Measurements from ENCODE around the gene NRXN3.

The NRXN3 gene

DNA sequence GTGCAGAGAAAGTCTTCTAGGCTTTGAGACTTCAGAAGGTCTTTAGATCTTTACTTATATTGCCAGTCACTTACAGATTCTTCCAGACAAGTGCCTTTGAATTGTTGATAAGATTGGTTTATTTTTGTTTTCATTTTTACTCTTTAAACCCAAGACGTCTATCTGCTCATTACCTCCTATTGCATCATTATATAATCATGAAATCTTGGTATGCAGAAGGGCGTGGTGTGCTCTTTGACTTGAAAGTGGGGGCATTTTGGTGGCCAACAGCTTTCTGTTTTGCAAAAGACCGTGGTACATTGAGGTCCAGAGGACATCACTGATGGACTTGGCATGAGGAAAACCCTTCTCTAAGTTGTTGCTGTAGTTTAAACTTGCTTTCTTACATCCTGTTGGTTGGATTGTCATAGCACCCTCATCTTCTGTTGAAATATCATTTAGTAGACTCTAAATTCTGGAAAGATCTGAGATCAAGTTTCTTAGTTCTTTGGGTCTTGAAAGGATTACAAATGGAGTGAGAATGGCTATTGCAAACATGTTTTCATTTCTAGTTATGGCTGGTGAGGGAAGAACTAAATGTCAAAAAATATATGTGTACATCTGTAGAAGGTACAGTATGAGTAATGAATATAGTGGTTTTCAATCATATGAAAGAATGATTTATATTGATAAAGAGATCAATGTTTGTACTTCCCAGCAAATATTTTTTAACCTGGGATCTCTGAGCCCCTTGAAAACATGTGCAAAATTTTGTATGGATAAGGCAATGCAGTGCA lies 441.8 kb downstream of the NRXN3 start:
- POLR2A ChIA-PET: no interaction called here
- no peak overlapping the region for H3K4me3 ChIP-seq (ENCODE audit: low read depth, low read length)
- TF ChIP-seq, protein P1, sequence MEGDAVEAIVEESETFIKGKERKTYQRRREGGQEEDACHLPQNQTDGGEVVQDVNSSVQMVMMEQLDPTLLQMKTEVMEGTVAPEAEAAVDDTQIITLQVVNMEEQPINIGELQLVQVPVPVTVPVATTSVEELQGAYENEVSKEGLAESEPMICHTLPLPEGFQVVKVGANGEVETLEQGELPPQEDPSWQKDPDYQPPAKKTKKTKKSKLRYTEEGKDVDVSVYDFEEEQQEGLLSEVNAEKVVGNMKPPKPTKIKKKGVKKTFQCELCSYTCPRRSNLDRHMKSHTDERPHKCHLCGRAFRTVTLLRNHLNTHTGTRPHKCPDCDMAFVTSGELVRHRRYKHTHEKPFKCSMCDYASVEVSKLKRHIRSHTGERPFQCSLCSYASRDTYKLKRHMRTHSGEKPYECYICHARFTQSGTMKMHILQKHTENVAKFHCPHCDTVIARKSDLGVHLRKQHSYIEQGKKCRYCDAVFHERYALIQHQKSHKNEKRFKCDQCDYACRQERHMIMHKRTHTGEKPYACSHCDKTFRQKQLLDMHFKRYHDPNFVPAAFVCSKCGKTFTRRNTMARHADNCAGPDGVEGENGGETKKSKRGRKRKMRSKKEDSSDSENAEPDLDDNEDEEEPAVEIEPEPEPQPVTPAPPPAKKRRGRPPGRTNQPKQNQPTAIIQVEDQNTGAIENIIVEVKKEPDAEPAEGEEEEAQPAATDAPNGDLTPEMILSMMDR (IDR thresholded peaks at IDR 0.05; ENCODE audit: insufficient read depth, low read length, missing control alignments): no peak
- no peak for DNase-seq (ENCODE audit: low read depth, low spot score)
- CTCF ChIA-PET: no interaction called here

DNA sequence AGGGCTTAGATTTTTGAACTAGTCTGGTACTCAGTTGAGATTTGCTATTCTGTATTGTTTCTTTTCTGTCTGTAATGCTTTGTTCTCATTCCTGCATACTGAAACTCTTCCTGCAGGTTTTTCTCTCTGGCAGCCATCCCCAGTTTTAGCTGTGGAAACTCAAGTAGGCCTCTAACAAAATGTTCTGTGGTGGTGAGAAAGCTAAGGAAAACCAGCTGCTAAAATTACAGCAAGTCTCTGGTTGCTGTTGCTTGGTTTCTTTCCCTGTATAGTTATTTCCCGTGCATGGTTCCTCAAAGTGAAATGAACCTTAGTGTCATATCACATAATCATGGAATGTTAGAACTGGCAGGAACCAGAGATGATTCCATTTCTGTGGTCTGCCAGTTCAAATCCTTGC lies 442.5 kb downstream of the NRXN3 start:
- TF ChIP-seq, protein P1 (IDR thresholded peaks at IDR 0.05; ENCODE audit: insufficient read depth, low read length, missing control alignments): no peak
- CTCF ChIA-PET: interaction anchor here (0.7 to 2.4 kb wide), 3 partner anchors 14 to 46 kb away, joined by 3 to 10 read pairs (median 4); no protein-coding TSS in a partner anchor
- POLR2A ChIA-PET: no interaction called here
- no peak for DNase-seq (ENCODE audit: low read depth, low spot score)
- no peak overlapping the region for H3K4me3 ChIP-seq (ENCODE audit: low read depth, low read length)

DNA sequence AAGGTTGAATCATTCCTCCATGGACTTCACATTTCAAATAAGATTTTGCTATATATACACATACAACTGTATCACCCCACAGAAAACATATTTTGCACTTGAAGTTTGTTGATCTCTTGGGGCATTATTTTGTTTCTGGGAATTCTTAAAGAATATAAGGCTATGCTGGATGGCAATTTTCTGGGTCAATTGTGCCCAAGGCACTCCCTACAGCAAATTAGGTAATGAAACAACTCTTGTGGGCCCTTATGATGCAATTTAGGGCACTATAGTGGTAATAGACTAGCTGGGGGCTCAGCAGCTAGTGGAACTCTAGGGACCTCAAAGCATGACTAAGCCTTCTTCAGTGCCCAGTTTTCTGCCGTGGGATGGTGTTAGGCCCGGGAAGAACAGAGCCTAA lies 444.4 kb downstream of the NRXN3 start:
- POLR2A ChIA-PET: no interaction called here
- H3K4me3 ChIP-seq (ENCODE audit: low read depth, low read length): no peak overlapping the region
- TF ChIP-seq, protein P1 (IDR thresholded peaks at IDR 0.05; ENCODE audit: insufficient read depth, low read length, missing control alignments): no peak
- CTCF ChIA-PET: interaction anchor here (2.4 kb wide), 1 partner anchor 16 kb away, joined by 10 read pairs; no protein-coding TSS in a partner anchor
- DNase-seq (ENCODE audit: low read depth, low spot score): no peak

DNA sequence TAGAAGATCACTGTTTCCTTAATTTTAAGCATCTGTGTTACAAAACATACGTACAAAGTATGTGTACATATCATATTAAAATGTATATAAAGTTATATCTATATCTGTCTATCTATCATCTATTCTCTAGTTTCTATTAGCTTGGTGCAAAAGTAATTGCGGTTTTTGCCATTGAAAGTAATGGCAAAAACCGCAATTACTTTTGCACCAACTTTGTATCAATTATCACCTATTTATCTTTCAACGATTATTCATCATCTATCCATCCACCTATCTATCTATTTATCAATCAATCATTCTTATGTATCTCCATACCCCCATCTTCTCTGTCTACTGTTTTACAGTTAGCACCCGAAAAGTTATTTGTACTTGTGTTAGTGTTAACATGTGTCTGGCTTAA lies 447.6 kb downstream of the NRXN3 start:
- POLR2A ChIA-PET: no interaction called here
- DNase-seq (ENCODE audit: low read depth, low spot score): no peak
- TF ChIP-seq, protein P1 (IDR thresholded peaks at IDR 0.05; ENCODE audit: insufficient read depth, low read length, missing control alignments): no peak
- CTCF ChIA-PET: interaction anchor here (1.1 to 3.0 kb wide), 4 partner anchors 9 to 19 kb away, joined by 3 to 11 read pairs (median 4); no protein-coding TSS in a partner anchor
- H3K4me3 ChIP-seq (ENCODE audit: low read depth, low read length): no peak overlapping the region

DNA sequence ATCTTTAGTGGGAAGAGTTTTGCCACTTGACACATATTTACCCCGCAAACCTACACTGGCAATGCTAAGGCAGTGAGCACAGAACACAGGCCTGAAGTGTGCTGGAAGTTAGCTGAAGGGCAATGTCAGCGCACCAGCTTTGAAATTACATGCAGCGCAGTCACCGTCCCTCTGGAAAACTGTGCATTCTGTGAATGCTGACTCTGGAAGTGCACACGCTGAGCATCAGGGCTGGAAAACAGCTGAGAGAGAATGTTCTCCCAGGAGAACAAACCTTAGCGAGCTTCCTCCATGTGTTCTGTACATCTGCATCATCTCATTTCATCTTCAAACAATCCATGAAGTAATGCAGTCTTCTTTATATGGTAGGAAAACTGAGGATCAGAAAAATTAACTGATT lies 448.2 kb downstream of the NRXN3 start:
- no peak for DNase-seq (ENCODE audit: low read depth, low spot score)
- ChIA-PET POLR2A (no interaction called here), CTCF (interaction anchor here (1.1 to 3.0 kb wide), 3 partner anchors 12 to 19 kb away, joined by 4 to 11 read pairs (median 5); no protein-coding TSS in a partner anchor)
- H3K4me3 ChIP-seq (ENCODE audit: low read depth, low read length): no peak overlapping the region
- TF ChIP-seq, protein P1 (IDR thresholded peaks at IDR 0.05; ENCODE audit: insufficient read depth, low read length, missing control alignments): no peak

DNA sequence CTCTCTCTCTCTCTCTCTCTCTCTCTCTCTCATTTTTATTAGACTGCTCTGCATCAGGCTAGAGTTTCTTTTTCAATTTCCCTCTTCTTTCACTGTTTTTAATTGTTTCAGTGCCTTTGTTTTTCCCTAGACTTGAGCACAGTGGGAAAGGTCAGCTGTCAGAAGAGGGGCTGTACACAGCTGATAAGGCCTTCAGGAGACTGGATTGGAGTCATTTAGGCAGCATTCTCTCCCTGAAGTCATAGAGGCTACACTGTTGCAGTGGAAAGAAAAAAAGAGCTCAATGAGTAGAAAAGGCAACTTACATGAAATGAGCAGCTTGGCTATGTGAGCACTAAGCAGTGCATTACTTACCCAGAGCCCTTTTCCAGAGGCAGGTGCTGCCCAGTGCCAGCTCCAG lies 456.9 kb downstream of the NRXN3 start:
- TF ChIP-seq, protein P1 (IDR thresholded peaks at IDR 0.05; ENCODE audit: insufficient read depth, low read length, missing control alignments): no peak
- DNase-seq (ENCODE audit: low read depth, low spot score): no peak
- no peak overlapping the region for H3K4me3 ChIP-seq (ENCODE audit: low read depth, low read length)
- ChIA-PET CTCF (no interaction called here), POLR2A (interaction anchor here (1.5 kb wide), 1 partner anchor 21 kb away, joined by 6 read pairs; no protein-coding TSS in a partner anchor)
